Activated CD8-positive, alpha-beta T cell treated with anti-CD3 and anti-CD28 coated beads, Interleukin-2, amount 10 ng/mL, durations not matched to agents 7 days and 5 days (primary cell): ENCODE data around the gene C2CD4A. TPM values are rescaled to one million over a fixed set of nuclear protein-coding genes. Genes with fewer than 3 reads are reported as not detected.

Source experiments
- ATAC-seq: fragments of 150-1000 bp; cut with Tn5 transposase; one replicate; pipeline ENCODE4 v1.10.0; 2021; ENCODE audit warnings: moderate library complexity
- CTCF ChIA-PET: fragments of 350-600 bp; sonication (Branson Sonifier 250); formaldehyde crosslinking; loops from one replicate; lab custom pipeline; 2021; ENCODE audit warnings: antibody characterized with exemption; lab: Charles Lee
- POLR2A ChIA-PET: fragments of 350-600 bp; sonication (Branson Sonifier 250); formaldehyde crosslinking; loops from one replicate; lab custom pipeline; 2021; ENCODE audit warnings: antibody characterized with exemption; lab: Charles Lee
- DNase-seq: peaks from one replicate; pipeline ENCODE4 v3.0.0-alpha.2; 2020
- H3K27ac Mint-ChIP-seq: one replicate; pipeline ENCODE4 v1.8.0; 2021; ENCODE audit warnings: mild to moderate bottlenecking, mixed read lengths
- H3K27me3 Mint-ChIP-seq: one replicate; pipeline ENCODE4 v1.8.0; 2021; ENCODE audit warnings: low read depth, mixed read lengths
- H3K36me3 Mint-ChIP-seq: one replicate; pipeline ENCODE4 v1.8.0; 2021; ENCODE audit warnings: low read depth, mixed read lengths
- H3K4me1 Mint-ChIP-seq: one replicate; pipeline ENCODE4 v1.8.0; 2021; ENCODE audit warnings: low read depth, mixed read lengths
- H3K4me3 Mint-ChIP-seq: one replicate; pipeline ENCODE4 v1.8.0; 2021; ENCODE audit warnings: mild to moderate bottlenecking, mixed read lengths
- H3K9me3 Mint-ChIP-seq: one replicate; pipeline ENCODE4 v1.8.0; 2022; ENCODE audit warnings: mixed read lengths; ENCODE audit not compliant: insufficient read depth
- total RNA-seq, 2 experiments: library from RNA; stranded (reverse); gene quantifications; one replicate each; pipeline ENCODE4 v1.2.3, GENCODE V29; 2021

C2CD4A gene
- total RNA-seq, 2 experiments from 2014 or later: not detected

- peak; percentile 27 for DNase-seq
- Mint-ChIP-seq H3K9me3 (no peaks in the 10 kb centered on the region), H3K27me3 (no peaks in the 10 kb centered on the region), H3K4me1 (peaks cover 33% of the 10 kb centered on the region), H3K27ac (no peak overlapping the region), H3K4me3 (no peak overlapping the region), H3K36me3 (no peaks in the 10 kb centered on the region)
- ChIA-PET CTCF (interaction anchor here (0.9 to 1.8 kb wide), 2 partner anchors 23 to 135 kb away, joined by 4 read pairs; no protein-coding TSS in a partner anchor), POLR2A (no interaction called here)
- ATAC-seq: no peak
Observed at GRCh38 chr15:62119227-62119864, 52.6 kb downstream of the C2CD4A start.

- Mint-ChIP-seq H3K36me3 (no peaks in the 10 kb centered on the region), H3K4me3 (no peak overlapping the region), H3K9me3 (no peaks in the 10 kb centered on the region), H3K4me1 (peaks cover 38% of the 10 kb centered on the region), H3K27ac (no peak overlapping the region), H3K27me3 (no peaks in the 10 kb centered on the region)
- POLR2A ChIA-PET: no interaction called here
- no peak for DNase-seq
- no peak for ATAC-seq
- CTCF ChIA-PET: no interaction called here
Observed at GRCh38 chr15:62119874-62120273, 53.1 kb downstream of the C2CD4A start.

Other genes with a start within 250 kb of the C2CD4A start
- 10 to 100 TPM; 58.3 to 64.7 TPM for gene VPS13C, start 6.5 kb upstream of the C2CD4A start, total RNA-seq
- not detected for gene C2CD4B, start 98.3 kb downstream of the C2CD4A start, total RNA-seq